ENCODE measurements around the gene CTSF.

- TF ChIP-seq CTCF (conservative IDR thresholded peaks at IDR 0.05; ENCODE audit: low read depth, low read length), result no peak
- TF ChIP-seq EZH2 (IDR thresholded peaks at IDR 0.05; ENCODE audit: borderline replicate concordance, low read depth, low read length, poor library complexity, severe bottlenecking), result no peak
These were observed 25.2 kb upstream of the CTSF start for GRCh38 chr11:66593650-66594049.
